ENCODE results near the gene TMEM132D. TPM values are rescaled to one million over a fixed set of nuclear protein-coding genes. Genes with fewer than 3 reads are reported as not detected.

The TMEM132D gene
- total RNA-seq, 1 experiment from 2014 or later, result 1.4 TPM

DNA sequence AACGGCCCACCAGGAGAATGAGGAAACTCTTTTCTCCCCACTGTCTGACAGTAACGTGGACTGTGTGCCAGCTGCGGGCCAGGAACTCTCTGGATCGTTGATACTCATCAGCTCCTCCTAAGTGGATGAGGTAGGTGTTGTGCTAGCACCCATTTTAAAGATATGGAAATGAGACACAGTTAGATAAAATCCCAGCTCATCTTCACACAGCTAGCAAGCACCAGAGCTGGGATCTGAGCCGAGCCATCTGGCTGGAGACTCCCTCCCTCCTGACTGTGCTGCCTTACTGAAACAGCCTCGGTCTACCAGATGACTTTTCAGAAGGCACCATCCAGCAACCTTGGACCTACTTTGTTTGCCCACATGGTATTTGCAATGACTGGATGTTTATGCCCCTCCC lies 49.2 kb downstream of the TMEM132D start (continued):
- TF ChIP-seq, protein P1, sequence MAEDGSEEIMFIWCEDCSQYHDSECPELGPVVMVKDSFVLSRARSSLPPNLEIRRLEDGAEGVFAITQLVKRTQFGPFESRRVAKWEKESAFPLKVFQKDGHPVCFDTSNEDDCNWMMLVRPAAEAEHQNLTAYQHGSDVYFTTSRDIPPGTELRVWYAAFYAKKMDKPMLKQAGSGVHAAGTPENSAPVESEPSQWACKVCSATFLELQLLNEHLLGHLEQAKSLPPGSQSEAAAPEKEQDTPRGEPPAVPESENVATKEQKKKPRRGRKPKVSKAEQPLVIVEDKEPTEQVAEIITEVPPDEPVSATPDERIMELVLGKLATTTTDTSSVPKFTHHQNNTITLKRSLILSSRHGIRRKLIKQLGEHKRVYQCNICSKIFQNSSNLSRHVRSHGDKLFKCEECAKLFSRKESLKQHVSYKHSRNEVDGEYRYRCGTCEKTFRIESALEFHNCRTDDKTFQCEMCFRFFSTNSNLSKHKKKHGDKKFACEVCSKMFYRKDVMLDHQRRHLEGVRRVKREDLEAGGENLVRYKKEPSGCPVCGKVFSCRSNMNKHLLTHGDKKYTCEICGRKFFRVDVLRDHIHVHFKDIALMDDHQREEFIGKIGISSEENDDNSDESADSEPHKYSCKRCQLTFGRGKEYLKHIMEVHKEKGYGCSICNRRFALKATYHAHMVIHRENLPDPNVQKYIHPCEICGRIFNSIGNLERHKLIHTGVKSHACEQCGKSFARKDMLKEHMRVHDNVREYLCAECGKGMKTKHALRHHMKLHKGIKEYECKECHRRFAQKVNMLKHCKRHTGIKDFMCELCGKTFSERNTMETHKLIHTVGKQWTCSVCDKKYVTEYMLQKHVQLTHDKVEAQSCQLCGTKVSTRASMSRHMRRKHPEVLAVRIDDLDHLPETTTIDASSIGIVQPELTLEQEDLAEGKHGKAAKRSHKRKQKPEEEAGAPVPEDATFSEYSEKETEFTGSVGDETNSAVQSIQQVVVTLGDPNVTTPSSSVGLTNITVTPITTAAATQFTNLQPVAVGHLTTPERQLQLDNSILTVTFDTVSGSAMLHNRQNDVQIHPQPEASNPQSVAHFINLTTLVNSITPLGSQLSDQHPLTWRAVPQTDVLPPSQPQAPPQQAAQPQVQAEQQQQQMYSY (CRISPR knock-in tag; IDR thresholded peaks at IDR 0.05), result no peak
- TF ChIP-seq ZNF423 (CRISPR knock-in tag; IDR thresholded peaks at IDR 0.05), result no peak

DNA sequence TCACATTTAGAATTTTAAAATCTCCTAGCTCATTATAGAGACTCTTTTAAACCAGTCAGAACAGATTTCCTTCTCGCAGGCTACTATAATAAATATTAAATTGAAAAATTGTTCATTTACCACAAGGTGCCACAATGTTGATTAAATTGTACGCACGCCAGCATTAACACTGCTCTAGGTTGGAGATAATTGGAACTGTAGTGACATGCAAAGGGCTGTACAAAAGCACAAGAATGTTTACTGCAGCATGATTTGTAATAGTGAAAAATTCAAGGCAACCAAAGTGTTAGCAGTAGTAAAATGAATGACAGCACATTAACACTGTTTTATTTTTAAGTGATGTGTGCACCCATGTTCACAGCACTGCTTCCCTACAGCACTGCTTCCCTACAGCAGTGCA lies 52.5 kb downstream of the TMEM132D start:
- H3K4me1 Mint-ChIP-seq, result no peaks in the 10 kb centered on the region
- POLR2A ChIA-PET, result no interaction called here
- DNase-seq (ENCODE audit: low spot score), result no peak
- peaks cover 70% of the 10 kb centered on the region for H3K9me3 Mint-ChIP-seq
- no peak for TF ChIP-seq CBFB (CRISPR knock-in tag; IDR thresholded peaks at IDR 0.05; ENCODE audit: low read depth)
- TF ChIP-seq, protein P2, sequence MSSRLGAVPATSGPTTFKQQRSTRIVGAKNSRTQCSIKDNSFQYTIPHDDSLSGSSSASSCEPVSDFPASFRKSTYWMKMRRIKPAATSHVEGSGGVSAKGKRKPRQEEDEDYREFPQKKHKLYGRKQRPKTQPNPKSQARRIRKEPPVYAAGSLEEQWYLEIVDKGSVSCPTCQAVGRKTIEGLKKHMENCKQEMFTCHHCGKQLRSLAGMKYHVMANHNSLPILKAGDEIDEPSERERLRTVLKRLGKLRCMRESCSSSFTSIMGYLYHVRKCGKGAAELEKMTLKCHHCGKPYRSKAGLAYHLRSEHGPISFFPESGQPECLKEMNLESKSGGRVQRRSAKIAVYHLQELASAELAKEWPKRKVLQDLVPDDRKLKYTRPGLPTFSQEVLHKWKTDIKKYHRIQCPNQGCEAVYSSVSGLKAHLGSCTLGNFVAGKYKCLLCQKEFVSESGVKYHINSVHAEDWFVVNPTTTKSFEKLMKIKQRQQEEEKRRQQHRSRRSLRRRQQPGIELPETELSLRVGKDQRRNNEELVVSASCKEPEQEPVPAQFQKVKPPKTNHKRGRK (CRISPR knock-in tag; IDR thresholded peaks at IDR 0.05; ENCODE audit: borderline replicate concordance), result no peak
- TF ChIP-seq, protein P3, sequence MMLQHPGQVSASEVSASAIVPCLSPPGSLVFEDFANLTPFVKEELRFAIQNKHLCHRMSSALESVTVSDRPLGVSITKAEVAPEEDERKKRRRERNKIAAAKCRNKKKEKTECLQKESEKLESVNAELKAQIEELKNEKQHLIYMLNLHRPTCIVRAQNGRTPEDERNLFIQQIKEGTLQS (CRISPR knock-in tag; conservative IDR thresholded peaks at IDR 0.05), result no peak
- TF ChIP-seq, protein P4, sequence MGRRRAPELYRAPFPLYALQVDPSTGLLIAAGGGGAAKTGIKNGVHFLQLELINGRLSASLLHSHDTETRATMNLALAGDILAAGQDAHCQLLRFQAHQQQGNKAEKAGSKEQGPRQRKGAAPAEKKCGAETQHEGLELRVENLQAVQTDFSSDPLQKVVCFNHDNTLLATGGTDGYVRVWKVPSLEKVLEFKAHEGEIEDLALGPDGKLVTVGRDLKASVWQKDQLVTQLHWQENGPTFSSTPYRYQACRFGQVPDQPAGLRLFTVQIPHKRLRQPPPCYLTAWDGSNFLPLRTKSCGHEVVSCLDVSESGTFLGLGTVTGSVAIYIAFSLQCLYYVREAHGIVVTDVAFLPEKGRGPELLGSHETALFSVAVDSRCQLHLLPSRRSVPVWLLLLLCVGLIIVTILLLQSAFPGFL (CRISPR knock-in tag; IDR thresholded peaks at IDR 0.05; ENCODE audit: borderline replicate concordance), result no peak
- TF ChIP-seq, protein P5, sequence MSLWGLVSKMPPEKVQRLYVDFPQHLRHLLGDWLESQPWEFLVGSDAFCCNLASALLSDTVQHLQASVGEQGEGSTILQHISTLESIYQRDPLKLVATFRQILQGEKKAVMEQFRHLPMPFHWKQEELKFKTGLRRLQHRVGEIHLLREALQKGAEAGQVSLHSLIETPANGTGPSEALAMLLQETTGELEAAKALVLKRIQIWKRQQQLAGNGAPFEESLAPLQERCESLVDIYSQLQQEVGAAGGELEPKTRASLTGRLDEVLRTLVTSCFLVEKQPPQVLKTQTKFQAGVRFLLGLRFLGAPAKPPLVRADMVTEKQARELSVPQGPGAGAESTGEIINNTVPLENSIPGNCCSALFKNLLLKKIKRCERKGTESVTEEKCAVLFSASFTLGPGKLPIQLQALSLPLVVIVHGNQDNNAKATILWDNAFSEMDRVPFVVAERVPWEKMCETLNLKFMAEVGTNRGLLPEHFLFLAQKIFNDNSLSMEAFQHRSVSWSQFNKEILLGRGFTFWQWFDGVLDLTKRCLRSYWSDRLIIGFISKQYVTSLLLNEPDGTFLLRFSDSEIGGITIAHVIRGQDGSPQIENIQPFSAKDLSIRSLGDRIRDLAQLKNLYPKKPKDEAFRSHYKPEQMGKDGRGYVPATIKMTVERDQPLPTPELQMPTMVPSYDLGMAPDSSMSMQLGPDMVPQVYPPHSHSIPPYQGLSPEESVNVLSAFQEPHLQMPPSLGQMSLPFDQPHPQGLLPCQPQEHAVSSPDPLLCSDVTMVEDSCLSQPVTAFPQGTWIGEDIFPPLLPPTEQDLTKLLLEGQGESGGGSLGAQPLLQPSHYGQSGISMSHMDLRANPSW (CRISPR knock-in tag; conservative IDR thresholded peaks at IDR 0.05; ENCODE audit: low read depth), result no peak
- TF ChIP-seq, protein P6, sequence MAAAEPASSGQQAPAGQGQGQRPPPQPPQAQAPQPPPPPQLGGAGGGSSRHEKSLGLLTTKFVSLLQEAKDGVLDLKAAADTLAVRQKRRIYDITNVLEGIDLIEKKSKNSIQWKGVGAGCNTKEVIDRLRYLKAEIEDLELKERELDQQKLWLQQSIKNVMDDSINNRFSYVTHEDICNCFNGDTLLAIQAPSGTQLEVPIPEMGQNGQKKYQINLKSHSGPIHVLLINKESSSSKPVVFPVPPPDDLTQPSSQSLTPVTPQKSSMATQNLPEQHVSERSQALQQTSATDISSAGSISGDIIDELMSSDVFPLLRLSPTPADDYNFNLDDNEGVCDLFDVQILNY (CRISPR knock-in tag; IDR thresholded peaks at IDR 0.05), result no peak
- no peak for TF ChIP-seq HMGA2 (CRISPR knock-in tag; IDR thresholded peaks at IDR 0.05)
- no peak for TF ChIP-seq EMX1 (CRISPR knock-in tag; IDR thresholded peaks at IDR 0.05)
- no peak for TF ChIP-seq IRF2 (CRISPR knock-in tag; IDR thresholded peaks at IDR 0.05; ENCODE audit: borderline replicate concordance, low read depth)
- TF ChIP-seq, protein P7, sequence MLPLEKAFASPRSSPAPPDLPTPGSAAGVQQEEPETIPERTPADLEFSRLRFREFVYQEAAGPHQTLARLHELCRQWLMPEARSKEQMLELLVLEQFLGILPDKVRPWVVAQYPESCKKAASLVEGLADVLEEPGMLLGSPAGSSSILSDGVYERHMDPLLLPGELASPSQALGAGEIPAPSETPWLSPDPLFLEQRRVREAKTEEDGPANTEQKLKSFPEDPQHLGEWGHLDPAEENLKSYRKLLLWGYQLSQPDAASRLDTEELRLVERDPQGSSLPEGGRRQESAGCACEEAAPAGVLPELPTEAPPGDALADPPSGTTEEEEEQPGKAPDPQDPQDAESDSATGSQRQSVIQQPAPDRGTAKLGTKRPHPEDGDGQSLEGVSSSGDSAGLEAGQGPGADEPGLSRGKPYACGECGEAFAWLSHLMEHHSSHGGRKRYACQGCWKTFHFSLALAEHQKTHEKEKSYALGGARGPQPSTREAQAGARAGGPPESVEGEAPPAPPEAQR (CRISPR knock-in tag; IDR thresholded peaks at IDR 0.05), result no peak
- no peak for TF ChIP-seq CREB1 (CRISPR knock-in tag; IDR thresholded peaks at IDR 0.05)
- no peak for TF ChIP-seq ELF4 (CRISPR knock-in tag; IDR thresholded peaks at IDR 0.05; ENCODE audit: low read depth)
- TF ChIP-seq, protein P8, sequence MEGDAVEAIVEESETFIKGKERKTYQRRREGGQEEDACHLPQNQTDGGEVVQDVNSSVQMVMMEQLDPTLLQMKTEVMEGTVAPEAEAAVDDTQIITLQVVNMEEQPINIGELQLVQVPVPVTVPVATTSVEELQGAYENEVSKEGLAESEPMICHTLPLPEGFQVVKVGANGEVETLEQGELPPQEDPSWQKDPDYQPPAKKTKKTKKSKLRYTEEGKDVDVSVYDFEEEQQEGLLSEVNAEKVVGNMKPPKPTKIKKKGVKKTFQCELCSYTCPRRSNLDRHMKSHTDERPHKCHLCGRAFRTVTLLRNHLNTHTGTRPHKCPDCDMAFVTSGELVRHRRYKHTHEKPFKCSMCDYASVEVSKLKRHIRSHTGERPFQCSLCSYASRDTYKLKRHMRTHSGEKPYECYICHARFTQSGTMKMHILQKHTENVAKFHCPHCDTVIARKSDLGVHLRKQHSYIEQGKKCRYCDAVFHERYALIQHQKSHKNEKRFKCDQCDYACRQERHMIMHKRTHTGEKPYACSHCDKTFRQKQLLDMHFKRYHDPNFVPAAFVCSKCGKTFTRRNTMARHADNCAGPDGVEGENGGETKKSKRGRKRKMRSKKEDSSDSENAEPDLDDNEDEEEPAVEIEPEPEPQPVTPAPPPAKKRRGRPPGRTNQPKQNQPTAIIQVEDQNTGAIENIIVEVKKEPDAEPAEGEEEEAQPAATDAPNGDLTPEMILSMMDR (IDR thresholded peaks at IDR 0.05), result no peak
- peaks cover 62% of the 10 kb centered on the region for H3K36me3 Mint-ChIP-seq
- CTCF ChIA-PET, result no interaction called here
- ATAC-seq, result no peak
- H3K27ac Mint-ChIP-seq, result no peak overlapping the region
- H3K4me3 Mint-ChIP-seq, result no peak overlapping the region
- peaks cover 3% of the 10 kb centered on the region; the same call in 1 of the 2 replicates for H3K27me3 Mint-ChIP-seq (ENCODE audit: low read depth)

Measured in WTC11 (cell line).